H1 (cell line): ENCODE data around the gene THOC6. TPM values are rescaled to one million over a fixed set of nuclear protein-coding genes. Genes with fewer than 3 reads are reported as not detected.

Experiments
- CTCF ChIA-PET: fragments of 300-600 bp; sonication (Branson Sonifier 250); formaldehyde crosslinking; loops from one replicate; lab custom pipeline; 2021; ENCODE audit not compliant: partially characterized antibody; lab: Charles Lee
- POLR2A ChIA-PET: fragments of 300-600 bp; sonication (Branson Sonifier 250); formaldehyde crosslinking; loops from one replicate; lab custom pipeline; 2021; ENCODE audit warnings: inconsistent platforms; ENCODE audit not compliant: partially characterized antibody; lab: Charles Lee
- DNase-seq, 2 experiments: peaks; one replicate each; pipeline versions ENCODE4 v3.0.0 to v3.0.0-alpha.2; 2010 to 2022; ENCODE audit warnings: low spot score in 2 of 2, low read depth in 1 of 2, mixed read lengths in 1 of 2
- FAIRE-seq: peaks from 2 replicates; lab custom pipeline; 2011; peaks lifted over from hg19 to GRCh38; lab: Jason Lieb, UNC
- H2AFZ ChIP-seq: 2 replicates; pipeline ENCODE4 v1.8.1; 2012; ENCODE audit warnings: low read length, inconsistent platforms
- H2AK5ac ChIP-seq: 2 replicates; pipeline ENCODE4 v1.6.1; 2013; ENCODE audit warnings: low read depth, low read length
- H2BK120ac ChIP-seq: replicated peaks from 2 replicates; pipeline ENCODE3; 2013; ENCODE audit warnings: low read depth, low read length, inconsistent platforms
- H2BK12ac ChIP-seq: 2 replicates; pipeline ENCODE4 v1.6.1; 2013; ENCODE audit warnings: low read depth, low read length
- H2BK15ac ChIP-seq: 2 replicates; pipeline ENCODE4 v1.6.1; 2013; ENCODE audit warnings: low read length
- H2BK20ac ChIP-seq: 2 replicates; pipeline ENCODE4 v1.6.1; 2013; ENCODE audit warnings: low read length
- H2BK5ac ChIP-seq: 2 replicates; pipeline ENCODE4 v1.6.1; 2013; ENCODE audit warnings: low read depth, low read length
- H3K14ac ChIP-seq: 2 replicates; pipeline ENCODE4 v1.6.1; 2013; ENCODE audit warnings: inconsistent platforms; ENCODE audit not compliant: insufficient read length
- H3K18ac ChIP-seq: 2 replicates; pipeline ENCODE4 v1.6.1; 2013; ENCODE audit warnings: low read length; ENCODE audit errors: extremely low read depth
- H3K23ac ChIP-seq: 2 replicates; pipeline ENCODE4 v1.6.1; 2013; ENCODE audit warnings: inconsistent platforms; ENCODE audit not compliant: insufficient read length
- H3K23me2 ChIP-seq: 2 replicates; pipeline ENCODE4 v1.6.1; 2013; ENCODE audit warnings: low read depth, low read length
- H3K27ac ChIP-seq: 2 replicates; pipeline ENCODE4 v1.6.1; 2011; ENCODE audit warnings: low read depth, low read length, inconsistent platforms
- H3K27me3 ChIP-seq, 4 experiments: replicated peaks in 1 of 4; 1 replicate in 1 of 4; 2 replicates in 3 of 4; pipeline versions ENCODE4 v1.6.1 to v1.8.1; 2011 to 2013; ENCODE audit warnings: low read length in 3 of 4, mild to moderate bottlenecking in 3 of 4, inconsistent platforms in 2 of 4, mixed read lengths in 2 of 4, moderate library complexity in 1 of 4; ENCODE audit not compliant: control insufficient read depth in 3 of 4, insufficient read depth in 3 of 4; ENCODE audit errors: extremely low read depth in 1 of 4
- H3K36me3 ChIP-seq, 4 experiments: 2 replicates each; pipeline versions ENCODE4 v1.6.1 to v1.8.1; 2011 to 2013; ENCODE audit warnings: mild to moderate bottlenecking in 4 of 4, low read length in 3 of 4, moderate library complexity in 2 of 4, control low read depth in 1 of 4, inconsistent platforms in 1 of 4; ENCODE audit not compliant: insufficient read depth in 4 of 4, control insufficient read depth in 2 of 4
- H3K4ac ChIP-seq: replicated peaks from 2 replicates; pipeline ENCODE3; 2013; ENCODE audit warnings: low read length, low read depth, mixed read lengths, inconsistent platforms; ENCODE audit not compliant: insufficient read length
- H3K4me1 ChIP-seq, 4 experiments: replicated peaks in 1 of 4; 1 replicate in 1 of 4; 2 replicates in 3 of 4; pipeline versions ENCODE4 v1.6.1 to v1.8.1; 2011 to 2013; ENCODE audit warnings: low read length in 3 of 4, inconsistent platforms in 2 of 4, mixed read lengths in 1 of 4; ENCODE audit not compliant: insufficient read depth in 4 of 4, control insufficient read depth in 3 of 4
- H3K4me2 ChIP-seq, 2 experiments: 2 replicates each; pipeline versions ENCODE4 v1.6.1 to v1.8.1; 2011 to 2013; ENCODE audit warnings: low read depth in 2 of 2, low read length in 2 of 2, control low read depth in 1 of 2, inconsistent platforms in 1 of 2, mild to moderate bottlenecking in 1 of 2; ENCODE audit not compliant: insufficient read depth in 1 of 2
- H3K4me3 ChIP-seq, 4 experiments: fragments of 200-600, 300-600 bp in 1 of 4; sonication (generic), shearing (Covaris generic), sonication (Bioruptor Twin) in 1 of 4; 2 replicates each; pipeline versions ENCODE4 v1.5.1 to v1.8.1; 2011 to 2016; ENCODE audit warnings: low read length in 4 of 4, low read depth in 3 of 4, control low read depth in 2 of 4, inconsistent platforms in 2 of 4, mild to moderate bottlenecking in 2 of 4, mixed read lengths in 1 of 4, moderate library complexity in 1 of 4; ENCODE audit not compliant: insufficient read depth in 2 of 4; ENCODE audit errors: extremely low read depth in 1 of 4
- H3K56ac ChIP-seq: replicated peaks from 2 replicates; pipeline ENCODE3; 2013; ENCODE audit warnings: low read depth, mild to moderate bottlenecking, mixed read lengths, low read length, inconsistent platforms; ENCODE audit not compliant: insufficient read length
- H3K79me1 ChIP-seq: 2 replicates; pipeline ENCODE4 v1.6.1; 2013; ENCODE audit warnings: low read depth, low read length, control low read depth
- H3K79me2 ChIP-seq, 2 experiments: 2 replicates each; pipeline versions ENCODE4 v1.6.1 to v1.8.1; 2012 to 2013; ENCODE audit warnings: low read length in 2 of 2, mild to moderate bottlenecking in 2 of 2, inconsistent platforms in 1 of 2; ENCODE audit not compliant: insufficient read depth in 2 of 2, control insufficient read depth in 1 of 2
- H3K9ac ChIP-seq, 4 experiments: replicated peaks in 1 of 4; 1 replicate in 1 of 4; 2 replicates in 3 of 4; pipeline versions ENCODE4 v1.6.1 to v1.8.1; 2011 to 2013; ENCODE audit warnings: low read depth in 3 of 4, low read length in 3 of 4, control low read depth in 2 of 4, mild to moderate bottlenecking in 2 of 4, moderate library complexity in 2 of 4, inconsistent platforms in 1 of 4; ENCODE audit errors: extremely low read depth in 1 of 4
- H3K9me3 ChIP-seq, 2 experiments: 2 replicates each; pipeline versions ENCODE4 v1.6.1 to v1.8.1; 2012 to 2013; ENCODE audit warnings: mild to moderate bottlenecking in 2 of 2, moderate library complexity in 2 of 2, control low read depth in 1 of 2, inconsistent platforms in 1 of 2, low read depth in 1 of 2, low read length in 1 of 2, mixed read lengths in 1 of 2; ENCODE audit not compliant: insufficient read depth in 2 of 2
- H4K20me1 ChIP-seq, 2 experiments: replicated peaks in 1 of 2; 2 replicates each; pipeline versions ENCODE3 to v1.8.1; 2011 to 2013; ENCODE audit warnings: inconsistent platforms in 2 of 2, low read length in 2 of 2, mild to moderate bottlenecking in 1 of 2; ENCODE audit not compliant: insufficient read depth in 2 of 2, control insufficient read depth in 1 of 2
- H4K5ac ChIP-seq: 2 replicates; pipeline ENCODE4 v1.6.1; 2013; ENCODE audit warnings: low read length, low read depth, mixed read lengths, inconsistent platforms; ENCODE audit not compliant: insufficient read length
- H4K8ac ChIP-seq: 2 replicates; pipeline ENCODE4 v1.8.0; 2013; ENCODE audit warnings: mild to moderate bottlenecking, moderate library complexity, low read length, inconsistent platforms; ENCODE audit not compliant: insufficient read depth; ENCODE audit errors: extremely low read depth
- H4K91ac ChIP-seq: replicated peaks from 2 replicates; pipeline ENCODE3; 2013; ENCODE audit warnings: low read length, mixed read lengths, inconsistent platforms; ENCODE audit not compliant: insufficient read length
- CHD1 ChIP-seq: IDR thresholded peaks from 2 replicates; pipeline ENCODE4 v1.6.1; 2012; ENCODE audit warnings: low read depth, low read length, improper control_type of control experiment
- HDAC2 ChIP-seq, 2 experiments: fragments of 300-600 bp in 1 of 2; sonication (generic) in 1 of 2; IDR thresholded peaks; 2 replicates each; pipeline ENCODE4 v1.6.1; 2011 to 2012; ENCODE audit warnings: low read depth in 2 of 2, low read length in 2 of 2, mild to moderate bottlenecking in 2 of 2, moderate library complexity in 2 of 2, borderline replicate concordance in 1 of 2, inconsistent platforms in 1 of 2
- NRF1 ChIP-seq: IDR thresholded peaks from 2 replicates; pipeline ENCODE4 v1.6.1; 2011; ENCODE audit warnings: mild to moderate bottlenecking, low read depth, low read length, improper control_type of control experiment
- RXRA ChIP-seq: IDR thresholded peaks from 2 replicates; pipeline ENCODE4 v1.6.1; 2011; ENCODE audit warnings: low read depth, mild to moderate bottlenecking, low read length, moderate library complexity; ENCODE audit not compliant: insufficient read depth
- SAP30 ChIP-seq: fragments of 300-600 bp; sonication (generic); IDR thresholded peaks from 2 replicates; pipeline ENCODE4 v1.7.1; 2012; ENCODE audit warnings: low read length, moderate library complexity, mild to moderate bottlenecking, inconsistent platforms; ENCODE audit not compliant: insufficient read depth, insufficient replicate concordance
- TAF1 ChIP-seq: IDR thresholded peaks from 2 replicates; pipeline ENCODE4 v1.6.1; 2011; ENCODE audit warnings: mild to moderate bottlenecking, low read depth, low read length
- TCF12 ChIP-seq: IDR thresholded peaks from 2 replicates; pipeline ENCODE4 v1.6.1; 2011; ENCODE audit warnings: low read depth, mild to moderate bottlenecking, low read length
- YY1 ChIP-seq: IDR thresholded peaks from 2 replicates; pipeline ENCODE4 v1.6.1; 2011; ENCODE audit warnings: low read depth, mild to moderate bottlenecking, low read length
- WGBS, 2 experiments: shearing (Covaris generic) in 1 of 2; methylation state at CpG; one replicate each; pipeline versions ENCODE4 v1.1.6 to v1.1.7; 2013 to 2015; ENCODE audit warnings: low lambda C conversion rate in 2 of 2, mixed read lengths in 2 of 2, inconsistent platforms in 1 of 2, low coverage in 1 of 2, missing lambda C conversion rate in 1 of 2; ENCODE audit not compliant: insufficient replicate concordance in 2 of 2, insufficient coverage in 1 of 2, insufficient read length in 1 of 2; ENCODE audit errors: extremely low coverage in 1 of 2, missing lambda C conversion rate in 1 of 2; 5-methylcytosine and 5-hydroxymethylcytosine counted together
- polyA plus RNA-seq, 7 experiments: library from polyadenylated mRNA; depleted of rRNA in 3 of 7; stranded (reverse) in 5 of 7; unstranded in 2 of 7; fragments of >200 nt in 5 of 7; fragments of 200-250 nt in 2 of 7; gene quantifications; 1 replicate in 5 of 7; 2 replicates in 1 of 7; 4 replicates in 1 of 7; pipeline versions ENCODE4 v1.2.1 to v1.2.3, GENCODE V29; 2011 to 2013; ENCODE audit warnings: missing spikeins in 2 of 7, mixed read lengths in 2 of 7
- total RNA-seq: library from RNA; stranded (reverse); fragmentation: NEBNext Ultra II Directional; extraction: Animal tissue kit (Norgen Biotek cat#: 25700); gene quantifications from 2 replicates; pipeline ENCODE4 v1.2.1, GENCODE V29; 2021
- TF ChIP-seq, protein P1 (sequence below): IDR thresholded peaks from 2 replicates; pipeline ENCODE4 v1.6.1; 2011; ENCODE audit warnings: low read depth, mild to moderate bottlenecking, low read length; ENCODE audit not compliant: insufficient read depth

Gene THOC6
- total and polyA plus RNA-seq, 2 of the 8 experiments (the other 6 are each of a cell fraction or from before 2014, with no cell fraction given): 78.5 to 111 TPM

DNA sequence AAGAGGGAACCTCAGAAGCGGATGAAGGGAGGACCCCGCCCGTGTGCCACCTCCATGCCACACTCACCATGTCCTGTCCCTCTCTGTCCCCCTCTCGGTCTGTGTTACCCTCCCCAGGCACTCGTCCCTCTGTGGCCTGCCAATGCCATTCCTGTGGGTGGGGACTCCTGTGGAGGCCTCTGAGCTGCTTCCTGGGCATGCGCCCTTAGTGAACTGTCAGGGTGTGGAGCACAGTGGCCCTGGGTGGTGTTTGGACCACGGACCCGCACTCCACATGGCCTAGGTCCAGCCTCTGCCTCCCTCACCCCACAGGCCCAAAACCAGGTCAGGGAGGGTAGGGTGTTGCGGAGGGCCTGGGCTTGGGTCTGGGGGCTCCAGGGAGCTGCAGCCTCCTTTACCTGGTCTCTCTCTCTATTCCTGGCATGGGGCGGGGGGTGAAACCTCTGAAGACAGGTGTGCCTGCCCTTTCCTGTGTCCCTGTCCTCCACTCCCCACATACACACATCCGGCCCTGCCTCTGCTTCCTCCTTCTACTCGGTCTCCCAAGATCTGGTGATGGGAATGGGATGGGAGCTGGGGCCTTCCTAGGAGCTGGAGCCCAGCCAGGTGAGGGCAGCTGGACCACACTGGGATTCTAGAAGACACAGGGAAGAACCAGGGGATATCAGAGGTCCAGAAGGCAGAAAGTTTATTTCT lies 32.1 kb upstream of the THOC6 start:
- H3K79me1 ChIP-seq: no peaks in the 10 kb centered on the region
- DNase-seq: no peak
- H2AFZ ChIP-seq: no peak overlapping the region
- H2BK15ac ChIP-seq: peak overlapping the region; percentile 92; the same call in 1 of the 2 replicates
- H3K9ac ChIP-seq: no peak overlapping the region
- H2AK5ac ChIP-seq: 0 out of 2 replicates have a peak overlapping the region, but pooled peaks have one; percentile 59
- ChIA-PET CTCF (interaction anchor here (0.6 to 5.2 kb wide), 5 partner anchors 10 to 192 kb away, joined by 3 to 24 read pairs (median 4); partner anchors contain the start of gene CLDN6), POLR2A (interaction anchor here (1.1 to 15.2 kb wide), 10 partner anchors 9 to 40 kb away, joined by 3 to 200 read pairs (median 6); partner anchors contain the start of genes CLDN6, HCFC1R1, THOC6 and TNFRSF12A)
- no peaks in the 10 kb centered on the region for H3K79me2 ChIP-seq
- H3K18ac ChIP-seq: peak overlapping the region; percentile 71
- H4K5ac ChIP-seq: no peak overlapping the region
- H3K23me2 ChIP-seq: no peaks in the 10 kb centered on the region; the same call in 1 of the 2 replicates
- H2BK12ac ChIP-seq: peak overlapping the region; percentile 94; the same call in 1 of the 2 replicates
- no peak overlapping the region for H3K27ac ChIP-seq
- no peak overlapping the region for H3K4me2 ChIP-seq
- H3K9me3 ChIP-seq: no peaks in the 10 kb centered on the region
- peak overlapping the region; percentile 49 for H4K91ac ChIP-seq
- H4K20me1 ChIP-seq: no peaks in the 10 kb centered on the region
- 0 out of 2 replicates have a peak overlapping the region, but pooled peaks have one; percentile 68 for H2BK5ac ChIP-seq
- no peak overlapping the region for H3K14ac ChIP-seq
- no peak overlapping the region for H3K4me3 ChIP-seq
- WGBS, 2 experiments: 94% methylated on average over 9 of the region's 12 CpGs; no CpG with 5 or more reads in 1 of the 2 experiments
- H3K56ac ChIP-seq: no peak overlapping the region
- FAIRE-seq: no peak
- H3K23ac ChIP-seq: no peak overlapping the region
- H3K27me3 ChIP-seq: no peaks in the 10 kb centered on the region; a peak in 1 of 7 replicates
- TF ChIP-seq NRF1: no peak
- no peak for TF ChIP-seq CHD1
- no peak for TF ChIP-seq SAP30
- TF ChIP-seq, protein P1, sequence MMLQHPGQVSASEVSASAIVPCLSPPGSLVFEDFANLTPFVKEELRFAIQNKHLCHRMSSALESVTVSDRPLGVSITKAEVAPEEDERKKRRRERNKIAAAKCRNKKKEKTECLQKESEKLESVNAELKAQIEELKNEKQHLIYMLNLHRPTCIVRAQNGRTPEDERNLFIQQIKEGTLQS: no peak
- TF ChIP-seq TCF12: no peak
- TF ChIP-seq RXRA: no peak
- TF ChIP-seq HDAC2 (IDR thresholded peaks at IDR 0.05; ENCODE audit: borderline replicate concordance in 1 of 2, low read depth in 2 of 2, low read length in 2 of 2): no peak
- TF ChIP-seq TAF1: no peak
- no peak for TF ChIP-seq YY1
- peaks cover 0 to 34% (median 20%) of the 10 kb centered on the region in 4 experiments; a peak in 6 of 7 replicates for H3K4me1 ChIP-seq
- no peaks in the 10 kb centered on the region for H3K36me3 ChIP-seq
- no peak overlapping the region for H4K8ac ChIP-seq
- 0 out of 2 replicates have a peak overlapping the region, but pooled peaks have one; percentile 43 for H2BK20ac ChIP-seq
- H2BK120ac ChIP-seq: no peak overlapping the region
- peak overlapping the region; percentile 92 for H3K4ac ChIP-seq
